Liver (tissue), 9 donors: ENCODE results near the gene THBS1. TPM values are rescaled to one million over a fixed set of nuclear protein-coding genes. Genes with fewer than 3 reads are reported as not detected.

Experiments used
- DNase-seq: peaks from one replicate; pipeline ENCODE4 v3.0.0-alpha.2; 2017; ENCODE audit warnings: low spot score
- H3K27ac ChIP-seq, 2 donors: one replicate each; pipeline ENCODE4 v1.7.0; 2013; ENCODE audit warnings: inconsistent platforms in 2 of 2, low read length in 2 of 2, control low read depth in 1 of 2, low read depth in 1 of 2, mild to moderate bottlenecking in 1 of 2
- H3K27me3 ChIP-seq, 4 donors: one replicate each; pipeline versions ENCODE4 v1.6.1 to v1.7.0; 2013; ENCODE audit warnings: low read length in 3 of 4, inconsistent platforms in 1 of 4, mild to moderate bottlenecking in 1 of 4, moderate library complexity in 1 of 4; ENCODE audit not compliant: control insufficient read depth in 4 of 4, insufficient read depth in 4 of 4
- H3K36me3 ChIP-seq, 4 donors: one replicate each; pipeline versions ENCODE4 v1.6.1 to v1.7.0; 2013; ENCODE audit warnings: low read length in 3 of 4, mild to moderate bottlenecking in 3 of 4, low read depth in 1 of 4, moderate library complexity in 1 of 4; ENCODE audit not compliant: control insufficient read depth in 4 of 4, insufficient read depth in 3 of 4
- H3K4me1 ChIP-seq, 4 donors: one replicate each; pipeline versions ENCODE4 v1.6.1 to v1.7.0; 2013; ENCODE audit warnings: low read length in 3 of 4, mild to moderate bottlenecking in 3 of 4, moderate library complexity in 1 of 4; ENCODE audit not compliant: control insufficient read depth in 4 of 4, insufficient read depth in 4 of 4
- H3K4me3 ChIP-seq, 3 donors: one replicate each; pipeline versions ENCODE4 v1.6.1 to v1.7.0; 2013; ENCODE audit warnings: low read length in 3 of 3, control low read depth in 1 of 3, low read depth in 1 of 3, mild to moderate bottlenecking in 1 of 3
- H3K9ac ChIP-seq, 2 donors: one replicate each; pipeline ENCODE4 v1.7.0; 2013; ENCODE audit warnings: low read length in 2 of 2, mild to moderate bottlenecking in 2 of 2, moderate library complexity in 2 of 2, control low read depth in 1 of 2, low read depth in 1 of 2
- H3K9me3 ChIP-seq, 4 donors: one replicate each; pipeline versions ENCODE4 v1.6.1 to v1.7.0; 2013; ENCODE audit warnings: low read length in 3 of 4; ENCODE audit not compliant: control insufficient read depth in 4 of 4
- ATF3 ChIP-seq: IDR thresholded peaks from 2 replicates; pipeline ENCODE4 v1.6.1; 2016; ENCODE audit warnings: antibody characterized with exemption
- CTCF ChIP-seq: fragments of 150-350 bp; IDR thresholded peaks from 2 replicates; pipeline ENCODE4 v1.5.1; 2017; ENCODE audit warnings: improper control_type of control experiment, low read depth, low read length; ENCODE audit not compliant: missing input control
- EGR1 ChIP-seq, 2 donors: IDR thresholded peaks; 2 replicates each; pipeline ENCODE4 v1.6.1; 2016 to 2018; ENCODE audit warnings: antibody characterized with exemption in 2 of 2, low read depth in 2 of 2
- FOXA1 ChIP-seq: IDR thresholded peaks from 2 replicates; pipeline ENCODE4 v1.6.1; 2016; ENCODE audit warnings: antibody characterized with exemption
- FOXA2 ChIP-seq: IDR thresholded peaks from 2 replicates; pipeline ENCODE4 v1.6.1; 2016; ENCODE audit warnings: antibody characterized with exemption
- GABPA ChIP-seq, 2 donors: IDR thresholded peaks in 1 of 2; conservative IDR thresholded peaks in 1 of 2; 2 replicates each; pipeline ENCODE4 v1.6.1; 2016; ENCODE audit warnings: antibody characterized with exemption in 2 of 2, mild to moderate bottlenecking in 1 of 2, moderate library complexity in 1 of 2
- HNF4A ChIP-seq, 2 donors: conservative IDR thresholded peaks; 2 replicates each; pipeline ENCODE4 v1.6.1; 2016; ENCODE audit warnings: antibody characterized with exemption in 2 of 2, mild to moderate bottlenecking in 2 of 2
- HNF4G ChIP-seq: IDR thresholded peaks from 2 replicates; pipeline ENCODE4 v1.6.1; 2016; ENCODE audit warnings: antibody characterized with exemption
- JUND ChIP-seq, 2 donors: IDR thresholded peaks; 2 replicates each; pipeline ENCODE4 v1.6.1; 2016; ENCODE audit warnings: antibody characterized with exemption in 2 of 2
- MAX ChIP-seq: IDR thresholded peaks from 2 replicates; pipeline ENCODE4 v1.6.1; 2016; ENCODE audit warnings: antibody characterized with exemption
- NR2F2 ChIP-seq: IDR thresholded peaks from 2 replicates; pipeline ENCODE4 v1.6.1; 2016; ENCODE audit warnings: antibody characterized with exemption
- RAD21 ChIP-seq, 2 donors: IDR thresholded peaks; 2 replicates each; pipeline ENCODE4 v1.6.1; 2016; ENCODE audit warnings: antibody characterized with exemption in 2 of 2, mild to moderate bottlenecking in 2 of 2
- REST ChIP-seq: IDR thresholded peaks from 2 replicates; pipeline ENCODE4 v1.6.1; 2016; ENCODE audit warnings: antibody characterized with exemption, mild to moderate bottlenecking
- SP1 ChIP-seq: IDR thresholded peaks from 2 replicates; pipeline ENCODE4 v1.6.1; 2018; ENCODE audit warnings: antibody characterized with exemption, mild to moderate bottlenecking
- TAF1 ChIP-seq: conservative IDR thresholded peaks from 2 replicates; pipeline ENCODE4 v1.6.1; 2016; ENCODE audit warnings: antibody characterized with exemption, mild to moderate bottlenecking
- YY1 ChIP-seq: IDR thresholded peaks from 2 replicates; pipeline ENCODE4 v1.6.1; 2016; ENCODE audit warnings: antibody characterized with exemption, mild to moderate bottlenecking
- ZBTB33 ChIP-seq: IDR thresholded peaks from 2 replicates; pipeline ENCODE4 v1.6.1; 2016; ENCODE audit warnings: antibody characterized with exemption
- WGBS: extraction: QIAGEN DNeasy Blood & Tissue Kit; methylation state at CpG from one replicate; pipeline ENCODE4 v1.1.7; 2013; 5-methylcytosine and 5-hydroxymethylcytosine counted together
- polyA plus RNA-seq, 2 donors: library from polyadenylated mRNA; stranded (reverse) in 1 of 2; unstranded in 1 of 2; fragments of 200-250 nt in 1 of 2; fragments of >200 nt in 1 of 2; fragmentation: Nextera tagmentation in 1 of 2; extraction: Ambion mirVana in 1 of 2; gene quantifications; one replicate each; pipeline versions ENCODE4 v1.2.1 to v1.2.3, GENCODE V29; 2013 to 2015
- total RNA-seq, 2 donors: library from RNA; depleted of rRNA; stranded (reverse); fragments of >200 nt; gene quantifications; one replicate each; pipeline ENCODE4 v1.2.3, GENCODE V29; 2014
- donor health status: healthy.
- donor health status: healthy.
- donor health status: healthy.
- donor health status: healthy.
- donor health status: healthy.

THBS1 gene
- total and polyA plus RNA-seq, 4 donors, result 8.9 to 73.6 (median 22.6) TPM

- no peak for DNase-seq
- Histone ChIP-seq H3K9ac (no peak overlapping the region), H3K36me3 (no peaks in the 10 kb centered on the region), H3K4me1 (no peaks in the 10 kb centered on the region), H3K9me3 (no peaks in the 10 kb centered on the region), H3K4me3 (no peak overlapping the region), H3K27me3 (no peaks in the 10 kb centered on the region), H3K27ac (no peak overlapping the region)
- no peak for TF ChIP-seq YY1
- TF ChIP-seq HNF4A (conservative IDR thresholded peaks at IDR 0.05), result no peak
- TF ChIP-seq TAF1, result no peak
- no peak for TF ChIP-seq JUND (IDR thresholded peaks at IDR 0.05)
- no peak for TF ChIP-seq REST
- no peak for TF ChIP-seq ATF3
- TF ChIP-seq RAD21 (IDR thresholded peaks at IDR 0.05), result no peak
- TF ChIP-seq ZBTB33, result no peak
- TF ChIP-seq NR2F2, result no peak
- no peak for TF ChIP-seq CTCF
- no peak for TF ChIP-seq FOXA1
- TF ChIP-seq FOXA2, result no peak
- no peak for TF ChIP-seq EGR1 (IDR thresholded peaks at IDR 0.05; ENCODE audit: low read depth in 2 of 2)
- TF ChIP-seq GABPA (IDR thresholded peaks at IDR 0.05 in 1 of 2, conservative IDR thresholded peaks at IDR 0.05 in 1 of 2), result no peak
- no peak for TF ChIP-seq MAX
- TF ChIP-seq SP1, result no peak
- TF ChIP-seq HNF4G, result no peak
- 83% methylated on average over 4 of the region's 4 CpGs for WGBS
Observed at GRCh38 chr15:39564972-39565665, 15.8 kb upstream of the THBS1 start.
